H1 (cell line): ENCODE results near the gene STXBP2. TPM values are rescaled to one million over a fixed set of nuclear protein-coding genes. Genes with fewer than 3 reads are reported as not detected.

Experiments used
- CTCF ChIA-PET: fragments of 300-600 bp; sonication (Branson Sonifier 250); formaldehyde crosslinking; loops from one replicate; lab custom pipeline; 2021; ENCODE audit not compliant: partially characterized antibody; lab: Charles Lee
- POLR2A ChIA-PET: fragments of 300-600 bp; sonication (Branson Sonifier 250); formaldehyde crosslinking; loops from one replicate; lab custom pipeline; 2021; ENCODE audit warnings: inconsistent platforms; ENCODE audit not compliant: partially characterized antibody; lab: Charles Lee
- DNase-seq, 2 experiments: peaks; one replicate each; pipeline versions ENCODE4 v3.0.0 to v3.0.0-alpha.2; 2010 to 2022; ENCODE audit warnings: low spot score in 2 of 2, low read depth in 1 of 2, mixed read lengths in 1 of 2
- FAIRE-seq: peaks from 2 replicates; lab custom pipeline; 2011; peaks lifted over from hg19 to GRCh38; lab: Jason Lieb, UNC
- H2AFZ ChIP-seq: 2 replicates; pipeline ENCODE4 v1.8.1; 2012; ENCODE audit warnings: low read length, inconsistent platforms
- H2AK5ac ChIP-seq: 2 replicates; pipeline ENCODE4 v1.6.1; 2013; ENCODE audit warnings: low read depth, low read length
- H2BK120ac ChIP-seq: replicated peaks from 2 replicates; pipeline ENCODE3; 2013; ENCODE audit warnings: low read depth, low read length, inconsistent platforms
- H2BK12ac ChIP-seq: 2 replicates; pipeline ENCODE4 v1.6.1; 2013; ENCODE audit warnings: low read depth, low read length
- H2BK15ac ChIP-seq: 2 replicates; pipeline ENCODE4 v1.6.1; 2013; ENCODE audit warnings: low read length
- H2BK20ac ChIP-seq: 2 replicates; pipeline ENCODE4 v1.6.1; 2013; ENCODE audit warnings: low read length
- H2BK5ac ChIP-seq: 2 replicates; pipeline ENCODE4 v1.6.1; 2013; ENCODE audit warnings: low read depth, low read length
- H3K14ac ChIP-seq: 2 replicates; pipeline ENCODE4 v1.6.1; 2013; ENCODE audit warnings: inconsistent platforms; ENCODE audit not compliant: insufficient read length
- H3K18ac ChIP-seq: 2 replicates; pipeline ENCODE4 v1.6.1; 2013; ENCODE audit warnings: low read length; ENCODE audit errors: extremely low read depth
- H3K23ac ChIP-seq: 2 replicates; pipeline ENCODE4 v1.6.1; 2013; ENCODE audit warnings: inconsistent platforms; ENCODE audit not compliant: insufficient read length
- H3K23me2 ChIP-seq: 2 replicates; pipeline ENCODE4 v1.6.1; 2013; ENCODE audit warnings: low read depth, low read length
- H3K27ac ChIP-seq: 2 replicates; pipeline ENCODE4 v1.6.1; 2011; ENCODE audit warnings: low read depth, low read length, inconsistent platforms
- H3K27me3 ChIP-seq, 4 experiments: replicated peaks in 1 of 4; 1 replicate in 1 of 4; 2 replicates in 3 of 4; pipeline versions ENCODE4 v1.6.1 to v1.8.1; 2011 to 2013; ENCODE audit warnings: low read length in 3 of 4, mild to moderate bottlenecking in 3 of 4, inconsistent platforms in 2 of 4, mixed read lengths in 2 of 4, moderate library complexity in 1 of 4; ENCODE audit not compliant: control insufficient read depth in 3 of 4, insufficient read depth in 3 of 4; ENCODE audit errors: extremely low read depth in 1 of 4
- H3K36me3 ChIP-seq, 4 experiments: 2 replicates each; pipeline versions ENCODE4 v1.6.1 to v1.8.1; 2011 to 2013; ENCODE audit warnings: mild to moderate bottlenecking in 4 of 4, low read length in 3 of 4, moderate library complexity in 2 of 4, control low read depth in 1 of 4, inconsistent platforms in 1 of 4; ENCODE audit not compliant: insufficient read depth in 4 of 4, control insufficient read depth in 2 of 4
- H3K4ac ChIP-seq: replicated peaks from 2 replicates; pipeline ENCODE3; 2013; ENCODE audit warnings: low read length, low read depth, mixed read lengths, inconsistent platforms; ENCODE audit not compliant: insufficient read length
- H3K4me1 ChIP-seq, 4 experiments: replicated peaks in 1 of 4; 1 replicate in 1 of 4; 2 replicates in 3 of 4; pipeline versions ENCODE4 v1.6.1 to v1.8.1; 2011 to 2013; ENCODE audit warnings: low read length in 3 of 4, inconsistent platforms in 2 of 4, mixed read lengths in 1 of 4; ENCODE audit not compliant: insufficient read depth in 4 of 4, control insufficient read depth in 3 of 4
- H3K4me2 ChIP-seq, 2 experiments: 2 replicates each; pipeline versions ENCODE4 v1.6.1 to v1.8.1; 2011 to 2013; ENCODE audit warnings: low read depth in 2 of 2, low read length in 2 of 2, control low read depth in 1 of 2, inconsistent platforms in 1 of 2, mild to moderate bottlenecking in 1 of 2; ENCODE audit not compliant: insufficient read depth in 1 of 2
- H3K4me3 ChIP-seq, 4 experiments: fragments of 200-600, 300-600 bp in 1 of 4; sonication (generic), shearing (Covaris generic), sonication (Bioruptor Twin) in 1 of 4; 2 replicates each; pipeline versions ENCODE4 v1.5.1 to v1.8.1; 2011 to 2016; ENCODE audit warnings: low read length in 4 of 4, low read depth in 3 of 4, control low read depth in 2 of 4, inconsistent platforms in 2 of 4, mild to moderate bottlenecking in 2 of 4, mixed read lengths in 1 of 4, moderate library complexity in 1 of 4; ENCODE audit not compliant: insufficient read depth in 2 of 4; ENCODE audit errors: extremely low read depth in 1 of 4
- H3K56ac ChIP-seq: replicated peaks from 2 replicates; pipeline ENCODE3; 2013; ENCODE audit warnings: low read depth, mild to moderate bottlenecking, mixed read lengths, low read length, inconsistent platforms; ENCODE audit not compliant: insufficient read length
- H3K79me1 ChIP-seq: 2 replicates; pipeline ENCODE4 v1.6.1; 2013; ENCODE audit warnings: low read depth, low read length, control low read depth
- H3K79me2 ChIP-seq, 2 experiments: 2 replicates each; pipeline versions ENCODE4 v1.6.1 to v1.8.1; 2012 to 2013; ENCODE audit warnings: low read length in 2 of 2, mild to moderate bottlenecking in 2 of 2, inconsistent platforms in 1 of 2; ENCODE audit not compliant: insufficient read depth in 2 of 2, control insufficient read depth in 1 of 2
- H3K9ac ChIP-seq, 4 experiments: replicated peaks in 1 of 4; 1 replicate in 1 of 4; 2 replicates in 3 of 4; pipeline versions ENCODE4 v1.6.1 to v1.8.1; 2011 to 2013; ENCODE audit warnings: low read depth in 3 of 4, low read length in 3 of 4, control low read depth in 2 of 4, mild to moderate bottlenecking in 2 of 4, moderate library complexity in 2 of 4, inconsistent platforms in 1 of 4; ENCODE audit errors: extremely low read depth in 1 of 4
- H3K9me3 ChIP-seq, 2 experiments: 2 replicates each; pipeline versions ENCODE4 v1.6.1 to v1.8.1; 2012 to 2013; ENCODE audit warnings: mild to moderate bottlenecking in 2 of 2, moderate library complexity in 2 of 2, control low read depth in 1 of 2, inconsistent platforms in 1 of 2, low read depth in 1 of 2, low read length in 1 of 2, mixed read lengths in 1 of 2; ENCODE audit not compliant: insufficient read depth in 2 of 2
- H4K20me1 ChIP-seq, 2 experiments: replicated peaks in 1 of 2; 2 replicates each; pipeline versions ENCODE3 to v1.8.1; 2011 to 2013; ENCODE audit warnings: inconsistent platforms in 2 of 2, low read length in 2 of 2, mild to moderate bottlenecking in 1 of 2; ENCODE audit not compliant: insufficient read depth in 2 of 2, control insufficient read depth in 1 of 2
- H4K5ac ChIP-seq: 2 replicates; pipeline ENCODE4 v1.6.1; 2013; ENCODE audit warnings: low read length, low read depth, mixed read lengths, inconsistent platforms; ENCODE audit not compliant: insufficient read length
- H4K8ac ChIP-seq: 2 replicates; pipeline ENCODE4 v1.8.0; 2013; ENCODE audit warnings: mild to moderate bottlenecking, moderate library complexity, low read length, inconsistent platforms; ENCODE audit not compliant: insufficient read depth; ENCODE audit errors: extremely low read depth
- H4K91ac ChIP-seq: replicated peaks from 2 replicates; pipeline ENCODE3; 2013; ENCODE audit warnings: low read length, mixed read lengths, inconsistent platforms; ENCODE audit not compliant: insufficient read length
- ASH2L ChIP-seq: fragments of 200-600, 300-600 bp; sonication (generic); IDR thresholded peaks from one replicate; pipeline ENCODE4 v1.7.1; 2017; ENCODE audit warnings: low read length
- BCL11A ChIP-seq, 2 experiments: IDR thresholded peaks; one replicate each; pipeline ENCODE4 v1.6.1; 2011; ENCODE audit warnings: low read depth in 2 of 2, low read length in 2 of 2, mild to moderate bottlenecking in 2 of 2
- CBX5 ChIP-seq: fragments of 300-800, 300-1000 bp; sonication (generic); IDR thresholded peaks from 2 replicates; pipeline ENCODE4 v1.7.1; 2016; ENCODE audit warnings: antibody characterized with exemption, low read length, low read depth
- CREB1 ChIP-seq: IDR thresholded peaks from 2 replicates; pipeline ENCODE4 v1.6.1; 2012; ENCODE audit warnings: inconsistent platforms
- EZH2 ChIP-seq: fragments of 200-600 bp; sonication (generic); IDR thresholded peaks from 2 replicates; pipeline ENCODE4 v1.7.1; 2012; ENCODE audit warnings: low read depth, mild to moderate bottlenecking, moderate library complexity, low read length, inconsistent platforms; ENCODE audit not compliant: severe bottlenecking
- GABPA ChIP-seq: IDR thresholded peaks from 2 replicates; pipeline ENCODE4 v1.6.1; 2011; ENCODE audit warnings: mild to moderate bottlenecking, low read length, moderate library complexity, borderline replicate concordance; ENCODE audit not compliant: insufficient read depth
- POLR2A ChIP-seq, 2 experiments: IDR thresholded peaks; 1 replicate in 1 of 2; 2 replicates in 1 of 2; pipeline ENCODE4 v1.6.1; 2011; ENCODE audit warnings: low read depth in 2 of 2, low read length in 2 of 2, mild to moderate bottlenecking in 2 of 2; ENCODE audit errors: control extremely low read depth in 1 of 2
- SIRT6 ChIP-seq: IDR thresholded peaks from one replicate; pipeline ENCODE4 v1.7.1; 2012; ENCODE audit warnings: low read length, inconsistent platforms
- TAF1 ChIP-seq: IDR thresholded peaks from 2 replicates; pipeline ENCODE4 v1.6.1; 2011; ENCODE audit warnings: mild to moderate bottlenecking, low read depth, low read length
- TCF12 ChIP-seq: IDR thresholded peaks from 2 replicates; pipeline ENCODE4 v1.6.1; 2011; ENCODE audit warnings: low read depth, mild to moderate bottlenecking, low read length
- ZNF274 ChIP-seq: IDR thresholded peaks from 2 replicates; pipeline ENCODE4 v1.7.0; 2012; ENCODE audit warnings: low read length, borderline replicate concordance; ENCODE audit errors: extremely low read depth
- WGBS, 2 experiments: shearing (Covaris generic) in 1 of 2; methylation state at CpG; one replicate each; pipeline versions ENCODE4 v1.1.6 to v1.1.7; 2013 to 2015; ENCODE audit warnings: low lambda C conversion rate in 2 of 2, mixed read lengths in 2 of 2, inconsistent platforms in 1 of 2, low coverage in 1 of 2, missing lambda C conversion rate in 1 of 2; ENCODE audit not compliant: insufficient replicate concordance in 2 of 2, insufficient coverage in 1 of 2, insufficient read length in 1 of 2; ENCODE audit errors: extremely low coverage in 1 of 2, missing lambda C conversion rate in 1 of 2; 5-methylcytosine and 5-hydroxymethylcytosine counted together
- polyA plus RNA-seq, 7 experiments: library from polyadenylated mRNA; depleted of rRNA in 3 of 7; stranded (reverse) in 5 of 7; unstranded in 2 of 7; fragments of >200 nt in 5 of 7; fragments of 200-250 nt in 2 of 7; gene quantifications; 1 replicate in 5 of 7; 2 replicates in 1 of 7; 4 replicates in 1 of 7; pipeline versions ENCODE4 v1.2.1 to v1.2.3, GENCODE V29; 2011 to 2013; ENCODE audit warnings: missing spikeins in 2 of 7, mixed read lengths in 2 of 7
- total RNA-seq: library from RNA; stranded (reverse); fragmentation: NEBNext Ultra II Directional; extraction: Animal tissue kit (Norgen Biotek cat#: 25700); gene quantifications from 2 replicates; pipeline ENCODE4 v1.2.1, GENCODE V29; 2021

Gene STXBP2
- total and polyA plus RNA-seq, 2 of the 8 experiments (the other 6 are each of a cell fraction or from before 2014, with no cell fraction given) = 52.9 to 53.8 TPM

DNA sequence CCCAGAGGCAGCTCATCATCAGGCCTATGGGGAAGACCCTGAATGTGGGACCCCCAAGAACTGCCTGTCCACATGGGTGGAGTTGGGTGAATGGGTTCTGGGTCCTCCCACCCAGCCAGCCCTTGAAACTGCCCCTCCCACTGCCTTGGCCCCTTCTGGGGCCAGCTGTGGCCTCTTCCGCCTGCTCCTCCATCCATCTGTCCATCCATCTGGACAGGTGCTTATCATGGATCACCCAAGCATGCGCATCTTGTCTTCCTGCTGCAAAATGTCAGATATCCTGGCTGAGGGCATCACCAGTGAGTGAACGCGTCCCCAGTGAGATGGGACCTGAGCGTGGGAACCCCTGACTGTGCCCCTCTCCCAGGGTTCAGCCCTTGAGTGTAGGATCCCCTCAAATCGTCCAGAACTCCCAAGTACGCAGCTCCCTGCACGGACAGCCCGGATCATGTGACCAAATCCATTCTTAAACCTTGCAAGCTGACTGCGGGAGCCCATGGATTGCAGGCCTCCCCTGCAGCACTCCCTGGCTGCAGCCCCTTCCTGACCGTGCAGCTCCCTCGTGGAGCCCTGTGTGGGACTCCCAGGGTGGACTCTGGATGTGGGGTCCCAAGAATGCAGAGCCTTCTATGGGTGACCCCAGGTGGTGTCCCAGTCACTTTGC, 2.0 kb downstream of the STXBP2 start:
- no peak overlapping the region for H2AFZ ChIP-seq
- no peak overlapping the region for H4K91ac ChIP-seq
- no peak overlapping the region for H3K18ac ChIP-seq
- H3K27ac ChIP-seq = no peak overlapping the region
- H2AK5ac ChIP-seq = no peak overlapping the region
- ChIA-PET POLR2A (interaction anchor here (0.5 to 2.0 kb wide), 5 partner anchors 10 to 234 kb away, joined by 3 to 8 read pairs (median 4); partner anchors contain the start of genes PET100, TRAPPC5 and XAB2), CTCF (interaction anchor here (1.4 to 1.8 kb wide), 2 partner anchors 10 to 70 kb away, joined by 4 to 8 read pairs; partner anchors contain the start of genes PET100 and XAB2)
- H4K8ac ChIP-seq = no peak overlapping the region
- no peak overlapping the region for H3K4ac ChIP-seq
- no peak overlapping the region for H2BK12ac ChIP-seq
- FAIRE-seq (no peak), DNase-seq (no peak)
- H3K27me3 ChIP-seq = peaks cover 3 to 19% (median 16%) of the 10 kb centered on the region in 4 experiments
- H3K23me2 ChIP-seq = peaks cover 5% of the 10 kb centered on the region; the same call in 1 of the 2 replicates
- no peak overlapping the region for H3K14ac ChIP-seq
- H2BK5ac ChIP-seq = no peak overlapping the region
- no peak overlapping the region for H3K4me2 ChIP-seq
- peaks cover 0 to 6% (median 0%) of the 10 kb centered on the region in 4 experiments; a peak in 2 of 8 replicates for H3K36me3 ChIP-seq
- TF ChIP-seq TAF1 (no peak), BCL11A (IDR thresholded peaks at IDR 0.05; ENCODE audit: low read depth in 2 of 2, low read length in 2 of 2) (no peak), EZH2 (no peak), CBX5 (no peak), POLR2A (IDR thresholded peaks at IDR 0.05; ENCODE audit: control extremely low read depth in 1 of 2, low read depth in 2 of 2, low read length in 2 of 2) (no peak), SIRT6 (no peak), GABPA (no peak), ZNF274 (no peak), TCF12 (no peak), CREB1 (no peak), ASH2L (no peak)
- H3K79me1 ChIP-seq = no peaks in the 10 kb centered on the region; the same call in 1 of the 2 replicates
- H3K9ac ChIP-seq = no peak overlapping the region
- H4K20me1 ChIP-seq = peaks cover under 1 to 15% of the 10 kb centered on the region in 2 experiments
- H3K79me2 ChIP-seq = peaks cover 0 to 3% of the 10 kb centered on the region in 2 experiments; a peak in 1 of 4 replicates
- no peak overlapping the region for H2BK15ac ChIP-seq
- peaks cover 0 to 10% (median under 1%) of the 10 kb centered on the region in 4 experiments; a peak in 3 of 7 replicates for H3K4me1 ChIP-seq
- no peak overlapping the region for H3K4me3 ChIP-seq
- no peak overlapping the region for H2BK20ac ChIP-seq
- H4K5ac ChIP-seq = no peak overlapping the region
- H3K23ac ChIP-seq = no peak overlapping the region
- no peaks in the 10 kb centered on the region; a peak in 1 of 4 replicates for H3K9me3 ChIP-seq
- H3K56ac ChIP-seq = no peak overlapping the region
- WGBS, 2 experiments = 97% methylated on average over 12 of the region's 12 CpGs; no CpG with 5 or more reads in 1 of the 2 experiments
- no peak overlapping the region for H2BK120ac ChIP-seq
